GM12872 (cell line): ENCODE results near the gene TOP3B.

ENCODE experiments used
- TF ChIP-seq, protein P1 (sequence below): IDR thresholded peaks from 3 replicates; pipeline ENCODE4 v1.5.1; 2011; ENCODE audit warnings: low read depth, mild to moderate bottlenecking, low read length, moderate library complexity; ENCODE audit not compliant: insufficient read depth

Gene TOP3B

DNA sequence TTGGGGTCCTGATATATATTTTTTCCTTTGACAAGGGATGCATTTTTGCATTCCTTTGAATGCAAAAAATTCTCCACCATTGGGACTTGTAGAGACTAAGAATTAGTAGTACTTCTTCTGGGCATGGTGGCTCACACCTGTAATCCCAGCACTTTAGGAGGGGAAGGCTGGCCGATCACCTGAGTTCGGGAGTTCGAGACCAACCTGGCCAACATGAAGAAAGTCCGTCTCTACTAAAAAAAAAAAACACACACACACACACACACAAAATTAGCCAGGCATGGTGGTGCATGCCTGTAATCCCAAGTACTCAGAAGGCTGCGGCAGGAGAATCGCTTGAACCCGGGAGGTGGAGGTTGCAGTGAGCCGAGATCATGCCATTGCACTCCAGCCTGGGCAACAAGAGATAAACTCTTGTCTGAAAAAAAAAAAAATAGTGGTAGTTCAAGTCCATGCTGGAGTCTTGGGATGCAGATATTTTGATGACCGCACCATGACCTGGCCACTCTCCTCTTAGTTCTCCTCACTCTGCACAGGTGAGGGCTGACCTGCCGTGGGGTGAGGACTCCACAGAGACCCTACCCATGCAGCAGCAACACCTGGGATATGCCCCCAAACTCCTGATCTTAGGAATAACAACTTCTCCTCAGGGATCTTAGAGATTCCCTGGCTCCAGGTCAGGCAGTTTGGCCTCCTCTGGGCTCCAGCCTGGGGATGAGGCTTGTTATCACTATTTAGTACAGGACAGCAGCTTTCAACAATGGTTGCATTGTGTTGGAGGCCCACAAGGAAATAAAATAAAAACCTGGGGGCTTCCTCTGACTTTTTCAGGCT, 36.5 kb upstream of the TOP3B start:
- TF ChIP-seq, protein P1, sequence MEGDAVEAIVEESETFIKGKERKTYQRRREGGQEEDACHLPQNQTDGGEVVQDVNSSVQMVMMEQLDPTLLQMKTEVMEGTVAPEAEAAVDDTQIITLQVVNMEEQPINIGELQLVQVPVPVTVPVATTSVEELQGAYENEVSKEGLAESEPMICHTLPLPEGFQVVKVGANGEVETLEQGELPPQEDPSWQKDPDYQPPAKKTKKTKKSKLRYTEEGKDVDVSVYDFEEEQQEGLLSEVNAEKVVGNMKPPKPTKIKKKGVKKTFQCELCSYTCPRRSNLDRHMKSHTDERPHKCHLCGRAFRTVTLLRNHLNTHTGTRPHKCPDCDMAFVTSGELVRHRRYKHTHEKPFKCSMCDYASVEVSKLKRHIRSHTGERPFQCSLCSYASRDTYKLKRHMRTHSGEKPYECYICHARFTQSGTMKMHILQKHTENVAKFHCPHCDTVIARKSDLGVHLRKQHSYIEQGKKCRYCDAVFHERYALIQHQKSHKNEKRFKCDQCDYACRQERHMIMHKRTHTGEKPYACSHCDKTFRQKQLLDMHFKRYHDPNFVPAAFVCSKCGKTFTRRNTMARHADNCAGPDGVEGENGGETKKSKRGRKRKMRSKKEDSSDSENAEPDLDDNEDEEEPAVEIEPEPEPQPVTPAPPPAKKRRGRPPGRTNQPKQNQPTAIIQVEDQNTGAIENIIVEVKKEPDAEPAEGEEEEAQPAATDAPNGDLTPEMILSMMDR: no peak

- TF ChIP-seq, protein P1: no peak
These were observed 33.0 kb upstream of the TOP3B start for GRCh38 chr22:22015631-22016030.

- TF ChIP-seq, protein P1: no peak
These were observed 31.7 kb upstream of the TOP3B start for GRCh38 chr22:22014285-22014659.

DNA sequence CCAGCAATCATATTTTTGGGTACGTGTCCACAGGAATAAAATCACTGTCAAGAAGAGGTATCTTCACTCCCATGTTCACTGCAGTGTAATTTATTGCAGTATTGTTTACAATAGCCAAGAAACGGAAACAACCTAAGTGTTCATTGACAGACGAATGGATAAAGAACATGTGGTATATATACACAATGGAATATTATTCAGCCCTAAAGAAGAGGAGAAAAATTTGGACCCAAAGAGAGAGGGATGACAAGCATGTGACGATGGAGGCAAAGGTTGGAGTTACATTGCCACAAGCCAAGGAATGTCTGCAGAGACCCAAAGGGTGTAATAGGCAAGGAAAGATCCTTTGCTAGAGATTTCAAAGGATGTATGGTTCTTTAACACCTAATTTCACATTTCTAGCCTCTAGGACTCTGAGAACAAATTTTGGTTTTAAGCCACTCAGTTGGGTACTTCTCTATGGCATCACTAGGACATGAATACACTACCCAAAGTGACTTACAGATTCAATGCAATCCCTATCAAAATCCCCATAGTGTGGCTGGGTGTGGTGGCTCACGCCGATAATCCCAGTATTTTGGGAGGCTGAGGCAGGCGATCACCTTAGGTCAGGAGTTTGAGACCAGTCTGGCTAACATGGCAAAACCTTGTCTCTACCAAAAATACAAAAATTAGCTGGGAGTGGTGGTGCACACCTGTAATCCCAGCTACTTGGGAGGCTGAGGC, 31.1 kb upstream of the TOP3B start:
- TF ChIP-seq, protein P1: no peak

DNA sequence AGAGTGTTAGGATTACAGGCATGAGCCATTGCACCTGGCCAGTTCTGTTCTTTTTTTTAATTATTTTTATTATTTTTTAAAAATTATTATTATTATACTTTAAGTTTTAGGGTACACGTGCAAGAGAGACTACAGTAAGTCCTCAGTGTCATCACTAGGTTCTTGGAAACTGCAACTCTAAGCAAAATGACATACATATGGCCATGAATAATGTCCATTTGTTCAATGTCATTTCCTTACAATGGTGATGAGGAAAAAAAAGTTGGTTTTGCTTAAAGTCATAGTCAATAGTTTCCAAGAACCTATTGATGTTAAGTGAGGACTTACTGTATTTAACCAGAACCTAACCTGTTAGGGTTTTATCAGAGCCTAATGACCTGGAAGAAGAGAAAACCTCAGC, 29.4 kb upstream of the TOP3B start:
- TF ChIP-seq, protein P1: no peak

- TF ChIP-seq, protein P1: no peak
These were observed 27.8 kb upstream of the TOP3B start for GRCh38 chr22:22010358-22010757.

GRCh38 chr22:22009661-22010060, 27.1 kb upstream of the TOP3B start:
- TF ChIP-seq, protein P1: no peak
